Activated CD4-positive, alpha-beta T cell treated with anti-CD3 and anti-CD28 coated beads, Interleukin-2, amount 50 U/mL, for 24 hours (primary cell): ENCODE results near the gene PPARGC1A.

Source experiments
- DNase-seq, 2 donors: peaks; one replicate each; pipeline ENCODE4 v3.0.0-alpha.2; 2020; ENCODE audit warnings: low read depth in 1 of 2, low spot score in 1 of 2

The PPARGC1A gene

GRCh38 chr4:23881052-23881501, 8.8 kb downstream of the PPARGC1A start:
- DNase-seq = no peak

- DNase-seq = no peak
Measured at GRCh38 chr4:23878912-23879732, 10.7 kb downstream of the PPARGC1A start.

GRCh38 chr4:23878246-23878891, 11.5 kb downstream of the PPARGC1A start:
- no peak for DNase-seq

- no peak for DNase-seq
Measured at GRCh38 chr4:23877758-23878229, 12.1 kb downstream of the PPARGC1A start.

GRCh38 chr4:23876418-23877089, 13.3 kb downstream of the PPARGC1A start:
- no peak for DNase-seq

GRCh38 chr4:23875317-23875716, 14.5 kb downstream of the PPARGC1A start:
- no peak for DNase-seq

- no peak for DNase-seq
Measured at GRCh38 chr4:23874536-23874901, 15.3 kb downstream of the PPARGC1A start.

- no peak for DNase-seq
Measured at GRCh38 chr4:23873717-23874535, 15.9 kb downstream of the PPARGC1A start.

- DNase-seq = no peak
Measured at GRCh38 chr4:23871426-23871825, 18.4 kb downstream of the PPARGC1A start.

- no peak for DNase-seq
Measured at GRCh38 chr4:23866450-23867075, 23.3 kb downstream of the PPARGC1A start.

GRCh38 chr4:23861897-23862296, 27.9 kb downstream of the PPARGC1A start:
- no peak for DNase-seq

- DNase-seq = no peak
Measured at GRCh38 chr4:23860919-23861318, 28.9 kb downstream of the PPARGC1A start.

GRCh38 chr4:23857367-23857959, 32.4 kb downstream of the PPARGC1A start:
- no peak for DNase-seq

- no peak for DNase-seq
Measured at GRCh38 chr4:23856630-23857029, 33.2 kb downstream of the PPARGC1A start.

GRCh38 chr4:23855912-23856605, 33.8 kb downstream of the PPARGC1A start:
- no peak for DNase-seq

GRCh38 chr4:23853986-23854660, 35.7 kb downstream of the PPARGC1A start:
- DNase-seq = no peak

GRCh38 chr4:23851464-23851863, 38.4 kb downstream of the PPARGC1A start:
- no peak for DNase-seq

GRCh38 chr4:23847158-23847557, 42.7 kb downstream of the PPARGC1A start:
- no peak for DNase-seq

GRCh38 chr4:23844961-23845360, 44.9 kb downstream of the PPARGC1A start:
- no peak for DNase-seq
